Mesodermal cell (in vitro differentiated cells): ENCODE data around the gene EEF1A2.

ENCODE experiments used
- H3K27ac ChIP-seq: 2 replicates; pipeline ENCODE4 v1.7.0; 2013; ENCODE audit warnings: mild to moderate bottlenecking, low read depth, low read length, moderate library complexity; ENCODE audit not compliant: severe bottlenecking
- H3K36me3 ChIP-seq: 2 replicates; pipeline ENCODE4 v1.7.1; 2013; ENCODE audit warnings: mild to moderate bottlenecking, low read length, moderate library complexity; ENCODE audit not compliant: control insufficient read depth, insufficient read depth
- H3K4me1 ChIP-seq: one replicate; pipeline ENCODE4 v1.7.1; 2013; ENCODE audit warnings: mild to moderate bottlenecking, low read length; ENCODE audit not compliant: insufficient read depth, control insufficient read depth, poor library complexity, severe bottlenecking
- H3K4me3 ChIP-seq: 2 replicates; pipeline ENCODE4 v1.7.0; 2013; ENCODE audit warnings: low read length, control low read depth, mild to moderate bottlenecking; ENCODE audit not compliant: insufficient read depth, poor library complexity, severe bottlenecking; ENCODE audit errors: extremely low read depth
- H3K9me3 ChIP-seq: 2 replicates; pipeline ENCODE4 v1.7.1; 2013; ENCODE audit warnings: mild to moderate bottlenecking, low read length, moderate library complexity; ENCODE audit not compliant: control insufficient read depth
- WGBS, 2 experiments: methylation state at CpG; one replicate each; pipeline ENCODE4 v1.1.5; 2013; ENCODE audit warnings: missing lambda C conversion rate in 2 of 2; ENCODE audit not compliant: insufficient coverage in 2 of 2; 5-methylcytosine and 5-hydroxymethylcytosine counted together

The EEF1A2 gene

DNA sequence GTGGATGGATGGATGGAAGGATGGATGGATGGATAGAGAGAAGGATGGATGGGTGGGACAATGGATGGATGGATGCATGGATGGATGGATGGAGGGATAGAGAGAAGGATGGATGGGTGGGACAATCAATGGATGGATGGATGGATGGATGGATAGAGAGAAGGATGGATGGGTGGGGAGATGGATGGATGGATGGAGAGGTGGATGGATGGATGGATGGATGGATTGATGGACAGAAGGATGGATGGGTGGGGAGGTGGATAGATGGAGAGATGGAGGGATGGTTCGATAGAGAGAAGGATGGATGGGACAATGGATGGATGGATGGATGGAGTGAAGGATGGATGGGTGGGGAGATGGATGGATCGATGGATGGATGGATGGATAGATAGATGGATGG lies 6.4 kb downstream of the EEF1A2 start:
- Histone ChIP-seq H3K27ac (no peak overlapping the region), H3K4me3 (no peak overlapping the region), H3K9me3 (no peaks in the 10 kb centered on the region), H3K36me3 (peaks cover 7% of the 10 kb centered on the region), H3K4me1 (no peaks in the 10 kb centered on the region)
- 83 to 86% methylated on average over 2 of the region's 2 CpGs for WGBS, 2 experiments

DNA sequence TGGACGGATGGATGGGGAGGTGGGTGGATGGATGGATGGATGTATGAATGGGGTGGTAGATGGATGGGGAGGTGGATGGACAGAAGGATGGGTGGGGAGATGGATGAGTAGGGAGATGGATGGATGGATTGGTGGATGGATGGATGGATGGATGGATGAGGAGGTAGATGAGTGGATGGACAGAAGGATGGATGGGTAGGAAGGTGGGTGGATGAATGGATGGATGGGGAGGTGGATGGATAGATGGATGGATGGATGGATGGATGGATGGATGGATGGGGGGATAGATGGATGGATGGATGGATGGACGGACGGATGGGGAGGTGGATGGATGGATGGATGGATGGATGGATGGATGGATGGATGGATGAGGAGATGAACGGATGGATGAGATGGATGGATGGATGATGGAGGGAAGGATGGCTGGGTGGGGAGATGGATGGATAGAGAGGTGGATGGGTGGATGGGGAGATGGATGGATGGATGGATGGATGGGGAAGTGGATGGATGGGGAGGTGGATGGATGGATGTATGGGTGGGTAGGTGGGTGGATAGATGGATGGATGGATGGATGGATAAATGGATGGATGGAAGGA lies 7.2 kb downstream of the EEF1A2 start:
- no peak overlapping the region for H3K4me3 ChIP-seq
- WGBS, 2 experiments: 64 to 69% methylated on average over 3 to 4 of the region's 4 CpGs
- H3K36me3 ChIP-seq: peaks cover 7% of the 10 kb centered on the region
- no peaks in the 10 kb centered on the region for H3K4me1 ChIP-seq
- H3K9me3 ChIP-seq: no peaks in the 10 kb centered on the region
- H3K27ac ChIP-seq: no peak overlapping the region

DNA sequence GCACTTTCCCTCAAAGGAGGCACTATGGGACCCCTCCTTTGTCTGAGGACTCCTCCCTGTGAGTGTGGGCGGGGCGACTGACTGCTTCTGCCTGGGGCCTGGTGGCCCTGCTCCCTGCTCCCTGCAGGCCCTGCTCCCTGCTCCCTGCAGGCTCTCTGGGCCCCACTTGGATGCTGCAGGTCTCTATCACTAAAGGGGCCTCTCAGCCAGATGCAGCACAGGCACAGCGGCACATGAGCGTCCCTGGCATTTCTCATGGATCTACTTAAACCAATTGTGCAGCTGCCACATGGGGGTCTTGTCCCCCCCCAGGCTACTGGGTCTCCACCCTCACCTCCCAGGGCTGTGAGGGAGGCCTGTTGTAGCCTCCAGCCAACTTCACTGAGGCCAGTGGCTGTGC lies 7.8 kb downstream of the EEF1A2 start:
- no peaks in the 10 kb centered on the region for H3K4me1 ChIP-seq
- no peak overlapping the region for H3K4me3 ChIP-seq
- 81 to 96% methylated on average over 2 to 4 of the region's 4 CpGs for WGBS, 2 experiments
- H3K27ac ChIP-seq: no peak overlapping the region
- peaks cover 7% of the 10 kb centered on the region for H3K36me3 ChIP-seq
- no peaks in the 10 kb centered on the region for H3K9me3 ChIP-seq

DNA sequence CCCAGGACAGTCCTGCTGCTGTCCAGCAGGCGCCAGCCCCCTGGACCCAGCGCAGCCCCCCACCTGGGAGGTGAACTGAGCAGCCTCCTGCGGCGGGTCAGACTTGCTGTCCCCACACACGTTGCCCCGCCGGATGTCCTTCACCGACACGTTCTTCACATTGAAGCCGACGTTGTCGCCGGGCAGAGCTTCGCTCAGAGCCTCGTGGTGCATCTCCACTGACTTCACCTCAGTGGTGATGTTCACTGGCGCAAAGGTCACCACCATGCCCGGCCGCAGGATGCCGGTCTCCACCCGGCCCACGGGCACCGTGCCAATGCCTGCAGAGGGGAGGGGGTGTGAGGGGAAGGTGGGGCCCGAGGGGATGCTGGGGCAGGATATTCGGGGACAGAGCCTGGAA lies 8.5 kb downstream of the EEF1A2 start:
- no peak overlapping the region for H3K27ac ChIP-seq
- 90 to 92% methylated on average over 17 to 20 of the region's 24 CpGs for WGBS, 2 experiments
- H3K36me3 ChIP-seq: peaks cover 7% of the 10 kb centered on the region
- no peaks in the 10 kb centered on the region for H3K4me1 ChIP-seq
- H3K9me3 ChIP-seq: no peaks in the 10 kb centered on the region
- H3K4me3 ChIP-seq: no peak overlapping the region

DNA sequence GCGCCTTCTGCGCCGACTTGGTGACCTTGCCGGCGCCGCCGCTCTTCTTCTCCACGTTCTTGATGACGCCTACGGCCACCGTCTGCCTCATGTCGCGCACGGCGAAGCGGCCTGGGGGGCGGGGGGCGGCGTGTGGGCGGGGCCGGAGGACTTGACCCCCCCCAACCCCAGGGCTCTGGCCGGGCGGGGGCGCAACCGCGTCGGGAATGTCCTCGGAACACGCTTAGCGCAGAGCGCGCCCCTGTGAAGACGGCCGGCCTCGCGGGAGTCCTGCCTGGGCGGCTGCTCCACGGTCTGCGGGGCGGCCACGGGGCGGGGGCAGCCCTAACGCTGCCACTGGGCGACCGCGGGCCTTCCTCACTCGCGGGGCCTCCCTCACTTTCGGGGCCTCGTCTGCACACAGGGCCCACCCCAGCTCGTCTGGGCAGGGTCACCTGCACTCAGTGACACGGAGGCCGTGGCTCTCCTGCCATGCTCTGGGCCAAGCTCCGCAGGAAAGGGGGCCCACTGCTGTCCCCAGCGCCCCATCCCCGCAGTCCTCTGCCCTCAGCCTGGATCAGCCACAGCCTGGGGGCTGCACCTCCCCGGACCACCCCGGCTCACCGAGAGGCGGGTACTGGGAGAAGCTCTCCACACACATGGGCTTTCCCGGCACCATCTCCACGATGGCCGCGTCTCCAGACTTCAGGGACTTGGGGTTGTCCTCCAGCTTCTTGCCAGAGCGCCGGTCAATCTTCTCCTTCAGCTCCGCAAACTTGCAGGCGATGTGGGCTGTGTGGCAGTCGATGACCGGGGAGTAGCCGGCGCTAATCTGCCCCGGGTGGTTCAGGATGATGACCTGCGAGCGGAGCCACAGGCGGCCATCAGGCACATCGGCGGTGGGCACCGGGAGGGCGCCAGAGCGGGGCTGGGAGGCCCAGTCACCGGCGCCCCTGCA lies 10.3 kb downstream of the EEF1A2 start:
- 24 to 27% methylated on average over 58 to 64 of the region's 83 CpGs for WGBS, 2 experiments
- Histone ChIP-seq H3K9me3 (no peaks in the 10 kb centered on the region), H3K36me3 (peaks cover 7% of the 10 kb centered on the region), H3K4me1 (no peaks in the 10 kb centered on the region), H3K4me3 (no peak overlapping the region), H3K27ac (no peak overlapping the region)

DNA sequence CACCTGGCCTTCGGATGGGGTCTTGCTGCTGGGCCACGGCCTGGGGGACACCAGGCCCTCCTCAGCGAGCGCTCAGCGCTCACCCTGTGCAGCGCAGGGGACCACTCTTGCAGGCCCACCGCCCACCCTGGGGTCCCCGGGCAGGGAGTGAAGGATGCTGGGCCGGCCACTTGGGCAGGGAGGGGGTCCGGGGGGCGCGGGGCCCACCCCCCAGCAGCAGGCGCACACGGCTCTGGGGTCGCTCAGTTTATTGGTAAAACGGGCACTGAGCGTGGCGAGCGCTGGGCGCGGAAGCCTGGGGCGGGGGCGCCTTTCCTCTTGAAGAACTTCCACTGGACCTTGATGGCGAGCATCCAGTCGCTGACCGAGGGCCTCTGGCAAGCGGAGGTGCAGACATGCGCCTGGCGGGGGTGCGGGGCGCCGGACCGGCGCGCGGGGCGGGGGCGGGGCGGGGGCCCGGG lies 11.1 kb downstream of the EEF1A2 start:
- H3K27ac ChIP-seq: no peak overlapping the region
- 16% methylated on average over 19 to 29 of the region's 40 CpGs for WGBS, 2 experiments
- peaks cover 7% of the 10 kb centered on the region for H3K36me3 ChIP-seq
- no peaks in the 10 kb centered on the region for H3K9me3 ChIP-seq
- no peak overlapping the region for H3K4me3 ChIP-seq
- no peaks in the 10 kb centered on the region for H3K4me1 ChIP-seq

DNA sequence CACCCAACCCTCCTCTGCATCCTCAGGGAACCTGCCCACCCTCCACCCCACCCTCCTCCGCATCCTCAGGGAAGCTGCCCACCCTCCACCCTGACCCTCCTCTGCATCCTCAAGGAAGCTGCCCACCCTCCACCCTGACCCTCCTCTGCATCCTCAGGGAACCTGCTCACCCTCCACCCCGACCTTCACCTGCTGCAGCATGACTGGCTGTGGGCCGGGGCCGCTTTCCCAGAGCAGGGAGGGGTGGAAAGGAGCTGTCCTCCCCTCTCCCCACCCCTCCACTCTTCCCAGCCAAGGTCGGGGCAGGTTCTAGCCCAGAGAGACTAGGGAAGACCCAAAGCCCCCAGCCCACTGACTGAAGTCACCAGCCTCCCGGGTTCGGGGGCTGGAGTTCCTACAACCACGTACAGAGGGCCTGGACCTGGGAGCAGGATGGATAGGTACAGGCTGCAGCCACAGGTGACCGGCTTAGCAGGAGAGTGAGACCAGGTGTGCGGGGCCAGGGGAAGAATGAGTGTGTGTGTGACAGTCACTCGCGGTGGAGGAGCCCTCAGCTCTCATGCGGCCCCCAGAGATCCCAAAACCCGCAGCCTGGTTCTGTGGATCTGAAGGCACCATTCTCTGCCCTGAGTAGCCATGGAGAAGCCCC lies 11.6 kb downstream of the EEF1A2 start:
- Histone ChIP-seq H3K36me3 (peaks cover 2% of the 10 kb centered on the region), H3K27ac (no peak overlapping the region), H3K4me3 (no peak overlapping the region), H3K9me3 (no peaks in the 10 kb centered on the region), H3K4me1 (no peaks in the 10 kb centered on the region)
- 58 to 62% methylated on average over 10 of the region's 14 CpGs for WGBS, 2 experiments

DNA sequence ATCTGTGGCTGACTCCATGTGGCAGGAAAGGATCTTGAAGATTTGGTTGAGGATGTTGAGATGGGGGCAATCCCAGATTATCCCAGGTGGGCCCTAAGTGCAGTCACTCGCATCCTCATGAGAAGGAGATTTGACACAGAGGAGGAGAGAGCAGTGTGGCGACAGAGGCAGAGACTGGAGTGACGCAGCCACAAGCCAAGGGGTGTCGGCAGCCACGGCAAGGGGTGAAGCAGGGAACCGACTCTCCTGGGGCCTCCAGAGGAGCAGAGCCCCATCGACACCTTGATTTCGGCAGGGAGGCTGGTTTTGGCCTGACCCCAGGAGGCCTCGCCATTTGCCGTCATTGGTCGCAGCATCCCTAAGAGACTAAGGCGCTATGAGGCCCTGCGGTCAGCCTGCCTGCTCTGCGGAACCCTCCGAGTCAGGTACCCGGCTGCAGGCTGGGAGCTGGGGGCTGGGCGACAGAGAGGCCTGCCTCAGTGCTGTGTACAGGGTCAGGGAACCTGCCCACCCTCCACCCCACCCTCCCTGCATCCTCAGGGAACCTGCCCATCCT lies 12.5 kb downstream of the EEF1A2 start:
- Histone ChIP-seq H3K36me3 (no peaks in the 10 kb centered on the region), H3K4me3 (no peak overlapping the region), H3K9me3 (no peaks in the 10 kb centered on the region), H3K4me1 (no peaks in the 10 kb centered on the region), H3K27ac (no peak overlapping the region)
- WGBS, 2 experiments: 93% methylated on average over 16 to 17 of the region's 17 CpGs

DNA sequence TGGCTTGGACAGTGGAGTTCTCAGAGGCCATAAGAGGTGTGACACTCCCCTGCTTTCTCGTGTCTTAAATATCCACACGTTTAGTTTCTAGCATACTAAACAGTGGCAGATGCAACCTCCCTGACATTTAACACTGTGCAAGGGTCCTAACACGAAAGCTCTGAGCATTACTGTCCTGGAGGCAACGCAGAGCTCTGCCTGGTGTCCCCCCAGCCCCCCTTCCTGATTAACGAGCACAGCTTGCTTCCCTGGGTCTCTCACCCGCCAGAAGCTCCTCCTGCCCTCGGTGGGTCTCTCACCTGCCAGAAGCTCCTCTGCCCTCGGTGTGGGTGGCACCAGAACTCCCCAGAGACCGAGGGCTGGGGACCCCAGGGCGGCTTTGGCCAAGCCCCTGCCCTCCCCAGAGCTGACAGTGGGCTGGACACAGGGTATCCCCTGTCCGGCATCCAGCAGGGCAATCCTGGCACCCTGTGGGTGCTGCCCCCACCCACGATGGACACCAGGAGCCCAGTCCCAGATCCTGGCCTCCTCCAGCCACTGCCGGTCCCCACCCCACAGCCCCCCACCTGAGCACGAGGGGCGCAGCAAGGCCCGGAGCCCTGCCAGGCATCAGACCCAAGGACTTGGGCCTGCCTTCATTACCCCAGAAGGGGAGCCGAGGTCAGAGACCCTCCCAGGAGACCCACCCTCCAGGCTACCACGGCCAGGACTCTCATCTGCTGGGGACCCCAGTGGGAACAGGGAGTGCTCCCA lies 14.1 kb downstream of the EEF1A2 start:
- no peaks in the 10 kb centered on the region for H3K4me1 ChIP-seq
- no peak overlapping the region for H3K4me3 ChIP-seq
- no peak overlapping the region for H3K27ac ChIP-seq
- 79 to 80% methylated on average over 14 to 16 of the region's 18 CpGs for WGBS, 2 experiments
- no peaks in the 10 kb centered on the region for H3K36me3 ChIP-seq
- no peaks in the 10 kb centered on the region for H3K9me3 ChIP-seq

DNA sequence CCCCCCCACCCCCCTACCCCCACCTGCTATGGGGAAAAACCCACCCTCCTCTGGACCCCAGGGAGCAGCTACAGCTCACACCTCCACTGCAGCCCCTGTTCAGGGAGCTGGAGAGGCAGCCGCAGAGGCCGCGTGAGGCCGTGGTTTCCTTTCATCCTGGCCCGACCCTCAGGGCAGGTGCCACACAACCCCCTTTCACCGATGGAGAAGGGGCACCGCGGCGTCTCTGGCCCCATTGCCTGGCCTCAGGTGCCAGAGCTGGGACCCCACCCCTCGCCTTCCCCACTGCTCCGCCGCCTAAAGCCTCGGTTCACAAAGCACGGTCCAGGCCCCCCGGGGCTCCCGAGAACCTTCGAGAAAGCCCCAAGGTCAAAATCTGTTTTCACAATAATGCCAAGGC lies 14.6 kb downstream of the EEF1A2 start:
- no peaks in the 10 kb centered on the region for H3K4me1 ChIP-seq
- no peaks in the 10 kb centered on the region for H3K9me3 ChIP-seq
- WGBS, 2 experiments: 66 to 70% methylated on average over 16 of the region's 17 CpGs
- H3K4me3 ChIP-seq: no peak overlapping the region
- no peaks in the 10 kb centered on the region for H3K36me3 ChIP-seq
- H3K27ac ChIP-seq: no peak overlapping the region
